NCI-H526 treated with DMSO at 0.1 percent for 48 hours (cell line): Measurements from ENCODE around the gene MAP10.

Experiments used
- DNase-seq: peaks from one replicate; lab custom pipeline; 2025; lab: John Stamatoyannopoulos, UW

MAP10 gene

DNA sequence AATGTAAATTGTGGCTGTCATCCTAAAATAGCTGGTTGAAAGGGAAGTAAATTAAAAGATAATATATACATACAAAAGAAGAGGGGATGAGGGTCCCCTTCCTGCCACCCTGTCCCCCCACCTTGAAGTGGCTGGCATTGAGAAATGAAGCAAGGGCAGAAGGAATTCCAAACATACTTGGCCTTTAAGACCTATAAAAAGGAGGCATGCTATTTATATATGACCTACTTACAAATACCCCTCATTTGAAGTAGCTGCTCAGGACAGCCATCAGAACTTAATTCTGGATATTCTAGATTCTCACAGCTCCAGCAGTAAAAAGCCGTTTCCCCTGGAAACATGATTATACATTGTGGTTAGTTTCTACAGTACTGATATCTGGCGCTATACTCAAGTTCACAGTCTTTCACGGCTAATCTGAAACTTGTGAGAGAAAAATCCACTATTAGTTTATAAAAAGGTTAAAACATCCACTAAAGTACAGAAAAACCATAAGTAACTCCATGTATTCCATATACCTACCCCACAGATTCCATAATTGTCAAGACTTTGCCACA, 9.6 kb upstream of the MAP10 start:
- no peak for DNase-seq

GRCh38 chr1:232797856-232798510, 7.2 kb upstream of the MAP10 start:
- no peak for DNase-seq

- no peak for DNase-seq
Measured at GRCh38 chr1:232798920-232799319, 6.3 kb upstream of the MAP10 start.

- no peak for DNase-seq
Measured at GRCh38 chr1:232806186-232806510, 932 bp downstream of the MAP10 start.

DNA sequence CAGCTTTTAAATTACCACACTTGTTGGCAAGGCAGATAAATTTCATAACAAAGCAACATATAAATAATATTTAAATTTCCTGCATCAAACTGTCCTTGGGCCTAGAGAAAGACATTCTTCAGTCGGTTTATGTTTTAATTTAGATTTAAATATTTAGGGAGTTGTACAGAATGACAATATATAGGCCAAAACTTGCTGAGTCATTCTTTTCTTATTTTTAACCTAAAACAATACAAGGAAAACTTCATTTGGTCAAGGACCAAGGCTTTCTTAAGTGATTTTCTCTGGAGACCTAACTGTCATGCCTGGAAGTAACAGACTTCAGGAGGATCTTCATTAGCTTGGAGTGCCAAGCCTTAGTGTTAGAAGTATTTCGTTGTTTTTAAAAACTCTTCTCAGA, 5.6 kb downstream of the MAP10 start:
- DNase-seq: no peak

DNA sequence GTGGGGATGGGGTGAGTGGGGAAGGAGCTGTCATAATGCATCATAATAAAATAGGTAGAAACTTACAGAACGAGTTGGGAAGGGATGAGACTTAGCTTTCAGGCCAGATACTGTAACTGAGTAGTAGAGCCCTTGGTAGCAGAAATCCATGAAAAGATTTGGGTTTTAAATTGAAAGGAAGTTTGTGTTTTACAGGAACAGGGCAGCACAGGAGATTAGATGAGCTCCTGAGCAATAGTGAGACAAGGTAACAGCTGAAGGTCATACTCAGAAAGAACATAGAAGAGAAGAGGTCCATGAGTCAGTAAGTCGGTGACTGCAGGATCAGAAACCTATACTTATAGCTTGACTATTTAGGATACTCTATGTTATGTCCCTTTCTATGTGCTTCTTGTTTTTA, 7.3 kb downstream of the MAP10 start:
- DNase-seq: no peak

DNA sequence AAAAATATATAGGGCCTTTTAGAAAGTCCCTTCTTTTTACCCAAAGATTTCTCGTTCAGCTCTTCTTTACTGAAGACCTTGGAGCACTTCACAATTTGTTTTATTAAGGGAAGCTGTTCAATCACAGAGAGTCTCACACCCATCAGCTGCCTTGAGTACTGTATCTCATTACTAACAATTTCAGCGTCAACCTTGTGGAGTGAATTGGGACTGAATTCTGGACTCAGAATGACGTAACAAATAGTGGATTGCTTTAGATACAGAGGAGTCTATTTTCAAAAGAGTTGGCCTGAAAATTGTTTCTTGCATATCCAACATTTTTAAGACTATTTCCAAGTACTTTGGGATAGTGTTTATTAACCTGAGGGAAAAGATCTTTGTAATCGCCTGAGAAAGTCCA, 7.9 kb downstream of the MAP10 start:
- no peak for DNase-seq

DNA sequence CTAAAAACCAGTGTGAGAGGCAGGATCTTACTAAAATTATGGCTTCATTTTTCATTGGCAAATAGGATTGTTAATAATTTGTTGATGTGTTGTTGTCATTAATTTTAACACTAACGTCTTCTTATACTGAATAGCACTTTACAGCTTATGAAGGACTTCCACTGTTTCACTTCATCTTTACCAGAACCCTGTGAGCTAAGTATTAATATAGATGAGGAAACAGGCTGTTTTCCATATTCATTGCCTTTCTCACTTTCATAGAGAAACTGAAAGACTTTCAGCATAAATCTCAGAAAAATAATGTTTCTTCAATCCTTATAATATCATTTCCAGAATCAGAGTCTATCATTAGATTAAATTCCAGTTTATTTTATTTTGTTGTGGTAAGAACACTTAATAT, 8.5 kb downstream of the MAP10 start:
- DNase-seq: no peak

GRCh38 chr1:232816324-232816723, 11.1 kb downstream of the MAP10 start:
- no peak for DNase-seq

DNA sequence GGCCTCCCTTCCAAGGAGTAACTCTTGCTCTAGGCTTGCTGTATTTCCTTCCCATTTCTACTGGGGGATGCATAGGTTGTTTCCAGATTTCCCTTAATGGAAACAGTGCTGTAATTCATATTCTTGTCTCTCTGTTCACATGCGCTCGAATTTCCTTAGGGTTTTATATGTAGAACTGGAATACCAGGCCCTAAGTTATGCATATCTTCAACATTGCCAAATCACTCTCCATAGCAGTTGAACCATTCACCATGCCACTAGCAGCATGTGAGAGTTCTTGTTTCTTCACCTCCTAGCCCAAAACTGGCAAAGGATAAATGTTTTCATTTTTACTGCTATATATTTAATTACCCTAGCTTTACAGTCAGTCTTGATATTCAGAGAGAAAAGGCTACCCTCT, 12.8 kb downstream of the MAP10 start:
- DNase-seq: no peak

GRCh38 chr1:232820431-232820830, 15.2 kb downstream of the MAP10 start:
- no peak for DNase-seq

DNA sequence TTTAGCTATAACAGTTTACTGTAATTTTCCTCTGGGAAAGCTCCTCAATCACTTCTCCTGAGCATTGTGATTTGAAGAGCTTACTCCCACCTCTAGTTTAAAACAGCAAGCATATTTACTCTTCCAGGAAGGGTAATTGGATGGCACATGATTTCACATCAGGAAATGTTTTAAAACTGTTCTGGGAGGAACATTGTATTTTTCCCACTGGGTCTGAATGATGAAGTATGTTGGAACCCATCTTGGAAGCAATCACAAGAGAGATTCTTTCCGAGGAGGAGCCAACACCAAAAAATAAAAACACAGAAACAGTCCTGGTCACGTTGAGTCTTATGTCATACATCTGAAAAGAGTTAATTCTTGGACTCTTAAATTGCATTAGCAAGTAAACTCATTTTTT, 17.3 kb downstream of the MAP10 start:
- no peak for DNase-seq

DNA sequence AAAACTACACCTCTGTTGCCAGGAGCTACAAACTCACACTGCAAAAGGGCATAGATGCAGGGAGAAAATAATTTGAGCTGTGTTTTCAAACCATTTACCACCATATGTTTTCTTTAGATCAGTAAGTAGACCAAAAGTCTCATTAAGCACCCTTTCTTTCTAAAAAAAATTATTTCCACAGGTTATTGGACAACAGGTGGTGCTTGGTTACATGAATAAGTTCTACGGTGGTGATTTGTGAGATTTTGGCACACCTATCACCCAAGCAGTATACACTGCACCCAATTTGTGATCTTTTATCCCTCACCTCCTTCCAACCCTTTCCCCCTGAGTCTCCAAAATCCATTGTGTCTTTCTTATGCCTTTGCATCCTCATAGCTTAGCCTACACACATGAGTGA, 21.1 kb downstream of the MAP10 start:
- no peak for DNase-seq

DNA sequence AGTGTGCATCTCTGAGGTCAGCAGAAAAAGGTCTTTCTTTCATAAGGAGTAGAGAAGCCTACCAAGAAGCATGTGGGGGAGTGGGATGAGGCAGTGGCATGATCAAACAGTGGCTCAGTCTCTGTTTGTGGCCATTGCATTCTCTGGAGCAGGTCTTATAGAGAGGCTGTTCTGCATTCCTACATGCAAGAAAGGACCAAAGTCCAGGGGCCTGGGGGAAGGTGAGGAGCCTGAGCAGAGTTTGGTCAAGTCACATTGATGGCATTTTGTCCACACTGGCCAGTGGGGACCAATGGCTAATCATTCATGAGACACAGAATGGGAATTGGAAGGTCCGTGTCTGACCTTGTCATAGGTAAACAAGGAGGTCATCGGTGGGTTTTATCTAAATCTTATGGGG, 25.4 kb downstream of the MAP10 start:
- no peak for DNase-seq

GRCh38 chr1:232831895-232832294, 26.7 kb downstream of the MAP10 start:
- DNase-seq: no peak

DNA sequence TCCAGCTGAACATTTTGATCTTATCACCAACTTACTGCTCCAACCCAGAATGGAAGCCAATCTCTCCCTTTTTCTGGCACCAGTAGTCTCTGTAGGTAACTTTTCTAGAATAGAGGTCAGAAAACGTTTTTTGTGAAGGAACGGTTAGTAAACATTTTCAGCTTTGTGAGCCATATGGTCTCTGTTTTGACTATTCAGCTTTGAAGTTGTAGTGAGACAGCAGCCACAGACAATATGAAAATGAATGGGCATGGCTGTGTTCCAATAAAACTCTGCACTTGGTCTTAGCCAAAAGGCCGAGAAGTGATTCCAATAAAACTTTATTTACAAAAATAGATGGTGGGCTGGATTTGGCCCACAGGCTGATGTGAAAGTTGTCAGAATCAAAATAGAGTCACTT, 28.9 kb downstream of the MAP10 start:
- no peak for DNase-seq

- DNase-seq: no peak
Measured at GRCh38 chr1:232835166-232835565, 29.9 kb downstream of the MAP10 start.

DNA sequence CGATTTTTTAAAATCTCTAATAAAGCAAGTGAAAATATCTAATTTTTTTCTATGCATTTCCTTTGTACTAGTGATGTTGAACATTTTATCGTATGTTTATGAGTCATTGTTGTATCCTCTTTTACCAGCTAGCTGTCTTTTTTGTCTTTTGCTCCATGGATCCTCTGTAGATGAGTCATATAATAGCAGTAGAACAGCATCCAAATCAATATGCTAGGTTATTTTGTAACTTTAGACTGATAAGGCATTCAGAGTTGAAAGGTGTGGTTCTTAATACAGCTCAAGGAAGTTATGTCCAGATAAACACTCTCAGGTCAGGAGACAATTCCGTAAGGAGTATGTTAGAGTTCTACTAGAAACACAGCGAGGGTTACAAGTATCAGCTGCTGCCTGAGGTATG, 31.9 kb downstream of the MAP10 start:
- DNase-seq: no peak

GRCh38 chr1:232841823-232842565, 36.8 kb downstream of the MAP10 start:
- no peak for DNase-seq

DNA sequence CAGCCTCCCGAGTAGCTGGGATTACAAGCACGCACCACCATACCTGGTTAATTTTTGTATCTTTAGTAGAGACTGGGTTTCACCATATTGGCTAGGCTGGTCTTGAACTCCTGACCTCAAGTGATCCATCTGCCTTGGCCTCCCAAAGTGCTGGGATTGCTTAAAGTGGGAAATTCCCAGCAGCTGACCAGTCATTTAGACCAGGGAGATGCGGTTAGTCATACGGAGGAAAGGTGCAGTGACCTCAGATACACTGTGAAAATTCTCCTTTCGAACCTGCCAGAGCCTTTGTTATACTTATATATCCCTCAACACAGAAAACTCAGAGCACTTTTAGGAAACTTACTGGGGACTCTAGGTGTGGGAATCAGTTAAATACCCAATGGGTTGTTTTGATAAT, 39.6 kb downstream of the MAP10 start:
- DNase-seq: no peak

- DNase-seq: no peak
Measured at GRCh38 chr1:232845406-232845955, 40.3 kb downstream of the MAP10 start.

DNA sequence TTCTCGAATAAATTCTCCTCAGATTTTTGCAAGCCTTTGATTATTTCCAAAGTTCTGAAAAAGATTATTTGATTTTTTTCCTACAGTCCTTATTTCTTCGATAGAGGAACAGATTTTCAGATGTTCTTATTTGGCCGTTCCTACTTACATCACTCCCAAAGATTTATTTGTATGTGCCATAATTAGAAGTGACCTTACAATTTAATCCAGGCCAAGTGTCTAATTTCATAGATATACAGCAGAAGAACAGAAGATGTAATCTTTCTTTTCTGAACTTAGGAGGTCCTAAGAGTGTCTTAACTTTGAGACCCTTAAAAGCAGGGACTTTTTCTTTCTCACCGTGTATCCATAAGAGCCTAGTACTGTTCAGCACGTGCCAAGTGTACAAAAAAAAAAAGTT, 46.3 kb downstream of the MAP10 start:
- DNase-seq: no peak

- no peak for DNase-seq
Measured at GRCh38 chr1:232853994-232854797, 49.0 kb downstream of the MAP10 start.
